Glutamatergic neuron (in vitro differentiated cells): ENCODE results near the gene ZFYVE28. TPM values are rescaled to one million over a fixed set of nuclear protein-coding genes. Genes with fewer than 3 reads are reported as not detected.

Source experiments
- DNase-seq: peaks from one replicate; pipeline ENCODE4 v3.0.0; 2022
- H3K27ac Mint-ChIP-seq: one replicate; pipeline ENCODE4 v1.8.0; 2020; ENCODE audit warnings: mild to moderate bottlenecking, mixed read lengths, inconsistent platforms; ENCODE audit not compliant: unreplicated experiment
- H3K27me3 Mint-ChIP-seq: one replicate; pipeline ENCODE4 v1.8.0; 2020; ENCODE audit warnings: mild to moderate bottlenecking, moderate library complexity, mixed read lengths, inconsistent platforms; ENCODE audit not compliant: unreplicated experiment
- H3K36me3 Mint-ChIP-seq: one replicate; pipeline ENCODE4 v1.8.0; 2020; ENCODE audit warnings: mild to moderate bottlenecking, mixed read lengths, inconsistent platforms; ENCODE audit not compliant: unreplicated experiment
- H3K4me1 Mint-ChIP-seq: one replicate; pipeline ENCODE4 v1.8.0; 2020; ENCODE audit warnings: mild to moderate bottlenecking, low read depth, mixed read lengths, inconsistent platforms; ENCODE audit not compliant: unreplicated experiment
- H3K4me3 Mint-ChIP-seq: one replicate; pipeline ENCODE4 v1.8.0; 2020; ENCODE audit warnings: mild to moderate bottlenecking, mixed read lengths, inconsistent platforms; ENCODE audit not compliant: unreplicated experiment
- H3K9me3 Mint-ChIP-seq: one replicate; pipeline ENCODE4 v1.8.0; 2020; ENCODE audit warnings: mild to moderate bottlenecking, moderate library complexity, mixed read lengths, inconsistent platforms; ENCODE audit not compliant: unreplicated experiment
- total RNA-seq: library from RNA; stranded (reverse); fragmentation: NEBNext Ultra II Directional; extraction: Animal tissue kit (Norgen Biotek cat#: 25700); gene quantifications from one replicate; pipeline ENCODE4 v1.2.1, GENCODE V29; 2021; ENCODE audit not compliant: unreplicated experiment
- TF ChIP-seq, protein P1 (sequence below): fragments of 200-600 bp; sonication (generic); IDR thresholded peaks from one replicate; pipeline ENCODE4 v1.5.0; 2021; ENCODE audit not compliant: partially characterized antibody, unreplicated experiment

Gene ZFYVE28
- total RNA-seq, 1 donor from 2014 or later = 4.8 TPM

GRCh38 chr4:2322227-2322626 lies 96.2 kb downstream of the ZFYVE28 start:
- H3K27ac Mint-ChIP-seq = no peak overlapping the region

GRCh38 chr4:2321279-2322196 lies 96.9 kb downstream of the ZFYVE28 start:
- H3K36me3 Mint-ChIP-seq = peaks cover 11% of the 10 kb centered on the region
- H3K9me3 Mint-ChIP-seq = peaks cover 5% of the 10 kb centered on the region
- TF ChIP-seq, protein P1, sequence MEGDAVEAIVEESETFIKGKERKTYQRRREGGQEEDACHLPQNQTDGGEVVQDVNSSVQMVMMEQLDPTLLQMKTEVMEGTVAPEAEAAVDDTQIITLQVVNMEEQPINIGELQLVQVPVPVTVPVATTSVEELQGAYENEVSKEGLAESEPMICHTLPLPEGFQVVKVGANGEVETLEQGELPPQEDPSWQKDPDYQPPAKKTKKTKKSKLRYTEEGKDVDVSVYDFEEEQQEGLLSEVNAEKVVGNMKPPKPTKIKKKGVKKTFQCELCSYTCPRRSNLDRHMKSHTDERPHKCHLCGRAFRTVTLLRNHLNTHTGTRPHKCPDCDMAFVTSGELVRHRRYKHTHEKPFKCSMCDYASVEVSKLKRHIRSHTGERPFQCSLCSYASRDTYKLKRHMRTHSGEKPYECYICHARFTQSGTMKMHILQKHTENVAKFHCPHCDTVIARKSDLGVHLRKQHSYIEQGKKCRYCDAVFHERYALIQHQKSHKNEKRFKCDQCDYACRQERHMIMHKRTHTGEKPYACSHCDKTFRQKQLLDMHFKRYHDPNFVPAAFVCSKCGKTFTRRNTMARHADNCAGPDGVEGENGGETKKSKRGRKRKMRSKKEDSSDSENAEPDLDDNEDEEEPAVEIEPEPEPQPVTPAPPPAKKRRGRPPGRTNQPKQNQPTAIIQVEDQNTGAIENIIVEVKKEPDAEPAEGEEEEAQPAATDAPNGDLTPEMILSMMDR = no peak
- H3K4me3 Mint-ChIP-seq = no peak overlapping the region
- H3K27ac Mint-ChIP-seq = no peak overlapping the region
- no peak for DNase-seq
- no peaks in the 10 kb centered on the region for H3K4me1 Mint-ChIP-seq
- peaks cover 7% of the 10 kb centered on the region for H3K27me3 Mint-ChIP-seq

More at GRCh38 chr4:2322227-2322626, 96.2 kb downstream of the ZFYVE28 start:
- Mint-ChIP-seq H3K27me3 (peaks cover 7% of the 10 kb centered on the region), H3K4me3 (no peak overlapping the region), H3K9me3 (peaks cover 7% of the 10 kb centered on the region), H3K36me3 (peaks cover 11% of the 10 kb centered on the region), H3K4me1 (no peaks in the 10 kb centered on the region)
- TF ChIP-seq, protein P1 = no peak
- DNase-seq = no peak

- no peak overlapping the region for H3K27ac Mint-ChIP-seq
- H3K9me3 Mint-ChIP-seq = peaks cover 7% of the 10 kb centered on the region
- peaks cover 8% of the 10 kb centered on the region for H3K36me3 Mint-ChIP-seq
- H3K4me1 Mint-ChIP-seq = no peaks in the 10 kb centered on the region
- no peak for DNase-seq
- TF ChIP-seq, protein P1 = no peak
- H3K4me3 Mint-ChIP-seq = no peak overlapping the region
- H3K27me3 Mint-ChIP-seq = peaks cover 9% of the 10 kb centered on the region
Measured at GRCh38 chr4:2320746-2321145, 97.7 kb downstream of the ZFYVE28 start.

DNA sequence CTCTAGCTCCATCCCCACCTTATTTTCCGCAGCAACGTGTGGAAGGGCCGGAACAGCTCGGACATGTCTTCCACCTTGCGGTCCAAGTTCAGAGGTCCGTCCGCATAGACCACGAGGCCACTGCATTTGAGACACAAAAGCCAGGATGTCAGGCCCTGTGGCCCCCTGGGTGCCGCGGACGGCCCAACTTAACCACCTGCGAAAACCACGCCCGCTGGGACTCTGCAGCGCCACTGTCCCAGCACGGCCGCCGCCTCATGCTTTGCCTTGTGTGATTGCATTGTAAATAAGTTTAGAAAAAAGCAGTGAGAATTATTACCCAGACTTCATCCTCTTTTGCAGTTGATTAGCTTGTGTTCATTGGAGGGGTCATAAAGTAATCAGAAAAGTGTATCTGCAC lies 98.3 kb downstream of the ZFYVE28 start:
- no peaks in the 10 kb centered on the region for H3K4me1 Mint-ChIP-seq
- DNase-seq = no peak
- peaks cover 12% of the 10 kb centered on the region for H3K36me3 Mint-ChIP-seq
- no peak overlapping the region for H3K4me3 Mint-ChIP-seq
- H3K9me3 Mint-ChIP-seq = peaks cover 7% of the 10 kb centered on the region
- peaks cover 9% of the 10 kb centered on the region for H3K27me3 Mint-ChIP-seq
- TF ChIP-seq, protein P1 = no peak
- H3K27ac Mint-ChIP-seq = no peak overlapping the region

DNA sequence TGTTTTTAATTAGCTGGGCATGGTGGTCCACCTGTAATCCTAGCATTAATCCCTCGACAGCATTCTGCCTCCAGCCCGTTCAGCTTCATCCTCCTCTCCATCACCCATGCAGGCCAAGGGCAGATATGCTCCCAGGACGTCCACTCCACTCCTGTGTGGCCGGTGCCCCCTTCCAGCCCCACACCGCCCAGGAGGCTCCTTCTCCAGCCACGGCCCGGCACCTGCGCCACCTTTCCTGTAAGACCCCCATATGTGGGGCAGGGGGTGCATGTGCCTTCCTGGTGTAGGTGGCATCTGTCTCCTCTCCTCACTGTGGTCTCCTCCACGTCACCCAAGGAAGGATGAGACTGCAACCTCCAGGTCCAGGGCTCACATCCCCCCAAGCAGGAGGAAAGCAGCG lies 99.6 kb downstream of the ZFYVE28 start:
- Mint-ChIP-seq H3K4me1 (no peaks in the 10 kb centered on the region), H3K4me3 (no peak overlapping the region), H3K9me3 (peaks cover 5% of the 10 kb centered on the region), H3K27me3 (peaks cover 9% of the 10 kb centered on the region), H3K36me3 (peaks cover 12% of the 10 kb centered on the region), H3K27ac (no peak overlapping the region)
- DNase-seq = no peak
- TF ChIP-seq, protein P1 = no peak
